ENCODE results near the gene RPLP1. TPM values are rescaled to one million over a fixed set of nuclear protein-coding genes. Genes with fewer than 3 reads are reported as not detected.
A peak's percentile ranks its signal among the peaks of the same experiment; 100 is the strongest.

Gene RPLP1
- total and polyA plus RNA-seq, 9 of the 15 experiments (the other 6 are each of a cell fraction or from before 2014, with no cell fraction given), result 76.3 to 3,053 (median 847) TPM

DNA sequence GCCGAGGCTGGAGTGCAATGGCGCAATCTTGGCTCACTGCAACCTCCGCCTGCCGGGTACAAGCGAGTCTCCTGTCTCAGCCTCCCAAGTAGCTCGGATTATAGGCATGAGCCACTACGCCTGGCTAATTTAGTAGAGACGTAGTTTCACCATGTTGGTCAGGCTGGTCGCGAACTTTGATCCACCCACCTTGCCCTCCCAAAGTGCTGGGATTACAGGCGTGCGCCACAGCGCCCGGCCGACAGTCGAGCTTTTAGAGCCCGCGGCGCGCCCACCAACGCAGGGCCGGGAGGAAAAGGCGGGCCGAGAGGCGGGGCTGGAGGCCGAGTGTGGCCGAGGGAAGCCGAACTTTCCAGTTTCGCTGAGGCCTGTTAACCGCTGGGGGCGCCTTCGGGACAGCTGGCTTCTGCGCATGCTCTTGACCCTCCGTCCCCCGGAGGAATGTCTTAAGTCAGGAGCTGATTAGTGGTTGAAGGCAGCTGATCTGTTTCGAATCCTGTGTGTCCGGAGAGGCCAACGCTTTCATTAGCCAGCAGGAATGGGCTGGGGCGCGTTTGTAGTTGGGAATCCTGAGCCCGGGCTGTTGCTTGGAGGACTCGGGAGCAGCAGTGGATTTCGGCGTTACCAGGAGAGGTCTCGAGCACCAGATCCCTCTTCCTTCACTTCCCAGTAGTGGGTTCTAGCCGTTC is 10.0 kb downstream of the RPLP1 start (continued):
- TF ChIP-seq, protein P1, sequence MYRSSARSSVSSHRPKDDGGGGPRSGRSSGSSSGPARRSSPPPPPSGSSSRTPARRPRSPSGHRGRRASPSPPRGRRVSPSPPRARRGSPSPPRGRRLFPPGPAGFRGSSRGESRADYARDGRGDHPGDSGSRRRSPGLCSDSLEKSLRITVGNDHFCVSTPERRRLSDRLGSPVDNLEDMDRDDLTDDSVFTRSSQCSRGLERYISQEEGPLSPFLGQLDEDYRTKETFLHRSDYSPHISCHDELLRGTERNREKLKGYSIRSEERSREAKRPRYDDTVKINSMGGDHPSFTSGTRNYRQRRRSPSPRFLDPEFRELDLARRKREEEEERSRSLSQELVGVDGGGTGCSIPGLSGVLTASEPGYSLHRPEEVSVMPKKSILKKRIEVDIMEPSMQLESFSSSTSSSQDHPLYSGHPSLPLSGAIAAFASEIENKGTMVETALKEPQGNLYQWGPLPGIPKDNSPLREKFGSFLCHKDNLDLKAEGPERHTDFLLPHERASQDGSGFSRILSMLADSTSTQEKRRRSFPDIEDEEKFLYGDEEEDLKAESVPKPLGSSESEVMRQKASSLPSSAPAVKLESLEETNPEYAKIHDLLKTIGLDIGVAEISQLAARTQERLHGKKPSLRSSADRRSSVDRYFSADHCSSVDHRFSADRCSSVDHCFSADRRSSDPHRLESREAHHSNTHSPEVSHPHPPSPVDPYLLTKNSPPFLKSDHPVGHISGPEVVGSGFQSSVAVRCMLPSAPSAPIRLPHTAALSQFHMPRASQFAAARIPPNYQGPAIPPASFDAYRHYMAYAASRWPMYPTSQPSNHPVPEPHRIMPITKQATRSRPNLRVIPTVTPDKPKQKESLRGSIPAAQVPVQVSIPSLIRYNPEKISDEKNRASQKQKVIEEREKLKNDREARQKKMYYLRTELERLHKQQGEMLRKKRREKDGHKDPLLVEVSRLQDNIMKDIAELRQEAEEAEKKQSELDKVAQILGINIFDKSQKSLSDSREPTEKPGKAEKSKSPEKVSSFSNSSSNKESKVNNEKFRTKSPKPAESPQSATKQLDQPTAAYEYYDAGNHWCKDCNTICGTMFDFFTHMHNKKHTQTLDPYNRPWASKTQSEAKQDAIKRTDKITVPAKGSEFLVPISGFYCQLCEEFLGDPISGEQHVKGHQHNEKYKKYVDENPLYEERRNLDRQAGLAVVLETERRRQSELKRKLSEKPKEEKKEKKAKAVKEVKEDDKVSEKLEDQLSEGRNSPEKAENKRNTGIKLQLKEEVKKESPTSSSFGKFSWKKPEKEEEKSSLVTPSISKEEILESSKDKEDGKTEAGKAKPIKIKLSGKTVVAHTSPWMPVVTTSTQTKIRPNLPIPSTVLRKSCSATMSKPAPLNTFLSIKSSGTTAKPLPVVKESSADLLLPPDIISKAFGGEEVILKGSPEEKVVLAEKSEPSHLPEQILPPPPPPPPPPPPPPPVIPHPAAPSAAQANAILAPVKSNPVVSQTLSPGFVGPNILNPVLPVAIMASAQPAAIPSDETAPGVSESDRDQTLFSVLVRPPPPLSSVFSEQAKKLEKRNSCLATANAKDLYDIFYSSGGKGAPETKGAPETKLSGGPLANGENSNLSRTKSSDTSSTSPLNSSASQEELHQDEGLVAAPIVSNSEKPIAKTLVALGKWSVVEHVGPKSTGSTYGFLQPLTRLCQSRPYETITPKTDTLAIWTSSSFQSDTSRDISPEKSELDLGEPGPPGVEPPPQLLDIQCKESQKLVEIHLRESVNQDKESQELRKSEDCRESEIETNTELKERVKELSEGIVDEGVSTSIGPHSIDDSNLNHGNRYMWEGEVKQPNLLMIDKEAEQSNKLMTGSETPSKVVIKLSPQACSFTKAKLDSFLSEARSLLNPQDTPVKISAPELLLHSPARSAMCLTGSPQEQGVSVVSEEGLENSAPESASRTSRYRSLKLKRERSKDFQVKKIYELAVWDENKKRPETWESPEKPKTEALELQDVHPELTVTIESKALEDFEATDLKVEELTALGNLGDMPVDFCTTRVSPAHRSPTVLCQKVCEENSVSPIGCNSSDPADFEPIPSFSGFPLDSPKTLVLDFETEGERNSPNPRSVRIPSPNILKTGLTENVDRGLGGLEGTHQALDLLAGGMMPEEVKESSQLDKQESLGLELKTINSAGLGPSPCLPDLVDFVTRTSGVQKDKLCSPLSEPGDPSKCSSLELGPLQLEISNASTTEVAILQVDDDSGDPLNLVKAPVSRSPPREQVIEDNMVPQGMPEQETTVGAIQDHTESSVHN (IDR thresholded peaks at IDR 0.05; ENCODE audit: borderline replicate concordance in 1 of 2, low read depth in 1 of 2), result no peak
- peak; percentile 29; the same call in 1 of the 2 replicates for TF ChIP-seq SP1 (CRISPR knock-in tag; IDR thresholded peaks at IDR 0.05)
- no peak for TF ChIP-seq ZNF431 (CRISPR knock-in tag; IDR thresholded peaks at IDR 0.05)
- no peak for TF ChIP-seq ETV6 (IDR thresholded peaks at IDR 0.05; ENCODE audit: borderline replicate concordance in 1 of 2, low read depth in 2 of 2, low read length in 1 of 2)
- no peak for TF ChIP-seq ETV6 (CRISPR knock-in tag; IDR thresholded peaks at IDR 0.05; ENCODE audit: borderline replicate concordance)
- TF ChIP-seq ZNF644 (tag; IDR thresholded peaks at IDR 0.05; ENCODE audit: low read depth), result no peak
- no peak for TF ChIP-seq ZNF224 (CRISPR knock-in tag; IDR thresholded peaks at IDR 0.05)
- no peak for TF ChIP-seq PRPF4 (IDR thresholded peaks at IDR 0.05; ENCODE audit: insufficient read depth, low read depth, low read length, poor library complexity, severe bottlenecking)
- TF ChIP-seq MYBL2 (IDR thresholded peaks at IDR 0.05; ENCODE audit: low read depth), result peak; percentile 91
- TF ChIP-seq MYBL2 (CRISPR knock-in tag; IDR thresholded peaks at IDR 0.05; ENCODE audit: borderline replicate concordance), result no peak
- no peak for TF ChIP-seq KDM1A (IDR thresholded peaks at IDR 0.05)

Measured in K562 (cell line).